ENCODE results near the gene RALGAPA1.
A peak's percentile ranks its signal among the peaks of the same experiment; 100 is the strongest.
"Not testable (repeated sequence)": the region's sequence is repeated elsewhere in the genome, so short reads cannot be mapped to it uniquely, and the experiment has no call there.

RALGAPA1 gene

DNA sequence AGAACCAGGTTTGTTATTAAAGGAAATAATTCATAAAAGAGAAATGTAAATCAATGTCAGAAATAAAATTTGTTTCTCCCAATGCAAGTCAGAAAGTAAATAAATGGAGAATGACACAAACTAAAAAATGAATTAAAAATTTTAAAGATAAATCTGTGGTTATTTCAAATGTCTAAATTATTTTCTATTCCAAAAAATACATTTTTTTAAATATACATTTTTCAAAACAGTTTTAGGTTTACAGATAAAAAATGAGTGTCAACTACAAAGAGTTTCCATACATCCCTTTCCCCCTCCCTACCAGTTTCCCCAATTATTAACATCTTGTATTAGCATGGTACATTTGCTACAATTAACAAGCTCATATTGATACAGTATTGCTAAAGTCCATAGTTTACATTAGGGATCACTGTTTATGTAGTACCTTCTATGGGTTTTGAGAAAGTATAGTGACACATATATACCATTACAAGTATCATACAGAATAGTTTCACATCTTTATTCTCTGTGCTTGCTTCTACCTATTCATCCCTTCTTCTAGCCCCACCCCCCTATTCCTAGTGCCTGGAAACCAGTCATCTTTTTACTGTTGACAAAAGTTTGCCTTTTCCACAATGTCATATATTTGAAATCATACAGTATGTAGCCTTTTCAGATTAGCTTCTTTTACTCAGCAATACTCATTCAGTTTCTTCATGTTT is 104.2 kb downstream of the RALGAPA1 start:
- FAIRE-seq = no peak
- no peak for DNase-seq (ENCODE audit: insufficient read length, low spot score)

DNA sequence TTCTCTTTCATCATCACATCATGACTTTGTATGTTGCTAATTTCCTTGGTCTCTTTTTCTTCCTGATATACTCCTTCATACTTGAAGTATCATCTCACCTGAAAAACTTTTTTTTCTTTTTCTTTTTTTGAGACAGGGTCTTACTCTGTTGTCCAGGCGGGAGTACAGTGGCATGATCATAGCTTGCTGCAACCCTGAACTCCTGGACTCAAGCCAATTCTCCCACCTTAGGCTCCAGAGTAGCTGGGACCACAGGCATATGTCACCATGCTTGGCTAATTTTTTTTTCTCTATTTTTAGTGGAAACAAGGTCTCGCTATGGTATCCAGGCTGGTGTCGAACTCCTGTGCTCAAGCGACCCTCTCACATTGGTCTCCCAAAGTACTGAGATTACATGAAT is 107.6 kb downstream of the RALGAPA1 start:
- FAIRE-seq (no peak), DNase-seq (ENCODE audit: insufficient read length, low spot score) (no peak)

DNA sequence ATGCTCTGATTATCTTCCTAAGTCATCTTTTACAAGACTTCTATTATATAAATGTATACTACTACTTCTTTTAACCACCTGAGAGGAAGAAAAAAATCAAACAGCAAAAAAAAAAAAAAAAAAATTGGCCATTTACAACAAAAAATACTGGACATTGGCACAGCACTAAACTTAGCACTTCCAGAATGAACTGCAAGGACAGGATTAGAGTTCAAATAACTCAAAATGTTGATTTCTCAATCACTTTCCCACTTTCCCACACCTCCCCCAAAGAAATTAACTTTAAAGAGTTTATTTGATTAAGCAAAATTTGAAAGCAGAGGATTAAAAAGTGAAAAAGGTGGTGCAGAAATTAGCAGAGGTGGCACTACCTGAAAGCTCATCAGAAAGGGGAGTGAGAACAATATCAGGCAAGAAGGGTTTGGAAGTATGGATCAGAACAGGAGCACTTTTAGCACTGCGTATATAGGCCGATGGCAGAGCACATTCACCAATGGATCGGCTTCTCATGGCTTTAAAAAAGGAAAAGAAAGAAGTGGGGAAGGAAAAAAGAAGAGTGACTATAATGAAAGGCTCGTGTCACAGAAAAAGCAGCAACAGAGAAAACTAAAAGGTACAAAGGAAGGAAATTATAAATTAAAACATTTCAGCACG is 109.2 kb downstream of the RALGAPA1 start:
- FAIRE-seq (no peak), DNase-seq (ENCODE audit: insufficient read length, low spot score) (no peak)

GRCh38 chr14:35696575-35696974 is 112.5 kb downstream of the RALGAPA1 start:
- FAIRE-seq (no peak), DNase-seq (ENCODE audit: insufficient read length, low spot score) (no peak)

DNA sequence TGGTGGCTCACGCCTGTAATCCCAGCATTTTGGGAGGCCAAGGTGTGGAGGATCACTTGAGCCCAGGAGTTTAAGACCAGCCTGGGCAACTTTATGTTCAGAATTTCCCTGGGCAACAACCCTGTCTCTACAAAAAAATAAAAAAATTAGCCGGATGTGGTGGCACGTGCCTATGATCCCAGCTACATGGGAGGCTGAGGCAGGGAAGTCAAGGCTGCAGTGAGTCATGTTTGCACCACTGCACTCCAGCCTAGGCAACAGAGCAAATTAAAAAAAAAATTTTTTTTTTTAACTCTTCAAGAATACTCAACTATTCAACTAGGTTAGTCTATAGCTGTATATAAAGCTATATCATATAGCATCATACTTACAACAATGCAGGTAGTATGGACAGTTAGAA is 113.0 kb downstream of the RALGAPA1 start:
- DNase-seq (ENCODE audit: insufficient read length, low spot score) = no peak
- no peak for FAIRE-seq

DNA sequence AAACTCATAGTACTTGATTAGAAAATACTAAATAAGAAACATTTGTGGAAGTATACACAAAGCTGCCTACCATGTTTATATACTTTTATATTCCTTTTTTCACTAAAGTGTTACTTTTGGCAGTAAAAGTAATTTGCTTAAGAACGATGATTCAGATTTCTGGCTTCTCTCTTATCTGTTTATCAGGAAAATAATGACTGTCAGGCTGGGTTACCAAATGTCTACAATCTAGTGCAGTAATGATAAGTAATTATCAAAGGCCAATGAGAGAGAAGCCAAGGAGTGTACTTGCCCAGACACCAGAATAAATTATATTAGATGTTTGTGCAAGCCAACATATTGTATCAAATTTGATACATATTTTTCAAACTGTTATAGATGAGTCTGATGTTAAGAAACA is 113.4 kb downstream of the RALGAPA1 start:
- DNase-seq (ENCODE audit: insufficient read length, low spot score) (no peak), FAIRE-seq (no peak)

GRCh38 chr14:35695072-35695471 is 114.0 kb downstream of the RALGAPA1 start:
- DNase-seq (ENCODE audit: insufficient read length, low spot score) (no peak), FAIRE-seq (no peak)

GRCh38 chr14:35689000-35689460 is 120.1 kb downstream of the RALGAPA1 start:
- DNase-seq (ENCODE audit: insufficient read length, low spot score) (no peak), FAIRE-seq (no peak)

GRCh38 chr14:35688126-35688826 is 120.8 kb downstream of the RALGAPA1 start:
- DNase-seq (ENCODE audit: insufficient read length, low spot score) = no peak
- no peak for FAIRE-seq

DNA sequence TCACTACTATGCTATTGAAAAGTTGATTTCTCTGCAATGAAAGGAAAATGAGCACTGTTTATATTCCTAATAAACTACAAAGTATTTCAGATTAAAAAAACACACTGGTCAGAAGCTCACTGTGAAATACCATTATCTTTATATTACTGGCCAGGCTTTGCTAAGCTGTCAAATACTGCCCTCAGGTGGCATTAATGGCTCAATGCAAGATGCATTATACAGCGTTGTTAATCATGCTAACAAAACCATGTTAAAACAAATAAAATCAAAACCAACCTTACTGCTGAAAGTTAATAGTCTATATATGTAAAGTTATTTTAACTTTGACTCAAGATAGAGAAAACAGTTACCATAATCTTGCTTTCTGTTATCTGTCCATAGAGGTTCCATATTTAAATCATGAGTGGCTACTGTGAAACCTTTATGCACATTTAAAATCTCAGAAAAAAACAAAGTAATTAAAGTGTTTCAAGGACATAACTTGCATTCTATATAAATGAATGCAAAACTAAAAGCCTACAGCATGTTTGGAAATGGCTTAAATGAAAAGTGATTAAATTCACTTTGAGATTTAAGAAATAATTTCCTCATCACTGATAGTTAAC is 121.7 kb downstream of the RALGAPA1 start:
- no peak for FAIRE-seq
- peak; percentile 41 for DNase-seq (ENCODE audit: insufficient read length, low spot score)

GRCh38 chr14:35683688-35684087 is 125.4 kb downstream of the RALGAPA1 start:
- not testable (repeated sequence) for DNase-seq (ENCODE audit: insufficient read length, low spot score); FAIRE-seq

GRCh38 chr14:35682802-35683201 is 126.3 kb downstream of the RALGAPA1 start:
- DNase-seq (ENCODE audit: insufficient read length, low spot score) = no peak

GRCh38 chr14:35678403-35679028 is 130.6 kb downstream of the RALGAPA1 start:
- FAIRE-seq = no peak

More at GRCh38 chr14:35682802-35683201, 126.3 kb downstream of the RALGAPA1 start:
- peak; percentile 9 for FAIRE-seq

GRCh38 chr14:35669782-35670181 is 139.3 kb downstream of the RALGAPA1 start:
- no peak for DNase-seq (ENCODE audit: insufficient read length, low spot score)
- no peak for FAIRE-seq

More at GRCh38 chr14:35678403-35679028, 130.6 kb downstream of the RALGAPA1 start:
- DNase-seq (ENCODE audit: insufficient read length, low spot score) = no peak

- no peak for DNase-seq (ENCODE audit: insufficient read length, low spot score)
- no peak for FAIRE-seq
Observed at GRCh38 chr14:35666429-35667043, 142.6 kb downstream of the RALGAPA1 start.

DNA sequence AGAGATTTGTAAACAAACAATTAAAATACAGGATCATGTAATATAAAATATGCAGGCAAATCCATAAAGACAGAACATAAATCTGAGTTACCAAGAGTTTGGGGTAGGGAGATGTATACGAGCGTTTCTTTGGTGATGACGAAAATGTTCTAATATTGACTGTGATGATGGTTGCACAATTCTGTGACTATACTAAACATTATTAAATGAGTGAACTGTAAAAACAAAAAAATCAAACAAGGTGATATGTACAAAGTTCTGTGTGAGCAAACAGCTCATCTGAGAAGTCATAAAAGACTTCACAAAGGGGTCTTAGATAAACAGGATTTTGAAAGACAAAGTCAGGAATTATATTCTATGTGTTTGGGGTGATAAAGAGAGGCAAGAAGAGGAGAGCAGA is 147.2 kb downstream of the RALGAPA1 start:
- DNase-seq (ENCODE audit: insufficient read length, low spot score) (no peak), FAIRE-seq (no peak)

GRCh38 chr14:35653045-35653444 is 156.1 kb downstream of the RALGAPA1 start:
- DNase-seq (ENCODE audit: insufficient read length, low spot score) (no peak), FAIRE-seq (no peak)

GRCh38 chr14:35643513-35643912 is 165.6 kb downstream of the RALGAPA1 start:
- DNase-seq (ENCODE audit: insufficient read length, low spot score) (no peak), FAIRE-seq (no peak)

GRCh38 chr14:35637851-35638250 is 171.2 kb downstream of the RALGAPA1 start:
- FAIRE-seq = no peak
- DNase-seq (ENCODE audit: insufficient read length, low spot score) = no peak

GRCh38 chr14:35637269-35637668 is 171.8 kb downstream of the RALGAPA1 start:
- DNase-seq (ENCODE audit: insufficient read length, low spot score) (no peak), FAIRE-seq (no peak)
